Thoracic aorta (tissue), 2 donors: Measurements from ENCODE around the gene SEPTIN8. TPM values are rescaled to one million over a fixed set of nuclear protein-coding genes. Genes with fewer than 3 reads are reported as not detected.

Experiments used
- ATAC-seq: fragments of 150-250 bp; one replicate; pipeline ENCODE4 v1.8.0; 2017; ENCODE audit warnings: low read depth; ENCODE audit not compliant: insufficient number of reproducible peaks, low FRiP score
- DNase-seq: peaks from one replicate; pipeline ENCODE4 v3.0.0-alpha.2; 2020; ENCODE audit warnings: low spot score
- H3K27ac ChIP-seq, 2 donors: fragments of 200-600 bp; sonication (generic); 1 replicate in 1 of 2; 2 replicates in 1 of 2; pipeline ENCODE4 v1.5.1; 2016; ENCODE audit warnings: mild to moderate bottlenecking in 2 of 2, moderate library complexity in 2 of 2
- H3K27me3 ChIP-seq: fragments of 200-600 bp; sonication (generic); replicated peaks from 2 replicates; pipeline ENCODE4 v1.6.0; 2016; ENCODE audit warnings: mild to moderate bottlenecking; ENCODE audit not compliant: insufficient read depth
- H3K36me3 ChIP-seq: fragments of 200-600 bp; sonication (generic); one replicate; pipeline ENCODE4 v1.5.1; 2016
- H3K4me1 ChIP-seq, 2 donors: fragments of 200-600 bp; sonication (generic); 1 replicate in 1 of 2; 2 replicates in 1 of 2; pipeline versions ENCODE4 v1.5.1 to v1.6.0; 2016; ENCODE audit warnings: low read depth in 2 of 2, mild to moderate bottlenecking in 1 of 2; ENCODE audit not compliant: control insufficient read depth in 1 of 2
- H3K4me3 ChIP-seq: fragments of 200-600 bp; sonication (generic); 2 replicates; pipeline ENCODE4 v1.5.1; 2016; ENCODE audit warnings: mild to moderate bottlenecking
- H3K9me3 ChIP-seq: fragments of 200-600 bp; sonication (generic); 2 replicates; pipeline ENCODE4 v1.5.1; 2016
- CTCF ChIP-seq: fragments of 200-600 bp; sonication (generic); IDR thresholded peaks from one replicate; pipeline ENCODE4 v1.5.1; 2019; ENCODE audit warnings: antibody characterized with exemption
- total RNA-seq, 2 donors: library from RNA; depleted of rRNA; stranded (reverse); fragments of >200 nt; gene quantifications; one replicate each; pipeline versions ENCODE4 v1.1.0 to v1.2.3, GENCODE V29; 2016

SEPTIN8 gene
- total RNA-seq, 2 donors from 2014 or later: 85.7 to 111 TPM

GRCh38 chr5:132790201-132790865 lies 13.3 kb upstream of the SEPTIN8 start:
- Histone ChIP-seq H3K27ac (no peak overlapping the region), H3K27me3 (no peaks in the 10 kb centered on the region), H3K4me3 (no peak overlapping the region), H3K36me3 (no peaks in the 10 kb centered on the region), H3K9me3 (no peaks in the 10 kb centered on the region), H3K4me1 (peaks cover 7 to 20% of the 10 kb centered on the region in 2 donors)
- no peak for ATAC-seq
- no peak for TF ChIP-seq CTCF
- DNase-seq: no peak

GRCh38 chr5:132788990-132789886 lies 12.2 kb upstream of the SEPTIN8 start:
- TF ChIP-seq CTCF: no peak
- Histone ChIP-seq H3K27ac (no peak overlapping the region), H3K4me1 (peaks cover 11 to 25% of the 10 kb centered on the region in 2 donors), H3K4me3 (no peak overlapping the region), H3K9me3 (no peaks in the 10 kb centered on the region), H3K36me3 (no peaks in the 10 kb centered on the region), H3K27me3 (no peaks in the 10 kb centered on the region)
- ATAC-seq (no peak), DNase-seq (no peak)

- no peak overlapping the region for H3K27ac ChIP-seq
Observed at GRCh38 chr5:132788508-132788907, 11.5 kb upstream of the SEPTIN8 start.

GRCh38 chr5:132787076-132787475 lies 10.0 kb upstream of the SEPTIN8 start:
- no peak overlapping the region for H3K4me3 ChIP-seq
- no peaks in the 10 kb centered on the region for H3K9me3 ChIP-seq
- H3K27ac ChIP-seq: no peak overlapping the region
- H3K36me3 ChIP-seq: no peaks in the 10 kb centered on the region
- H3K27me3 ChIP-seq: no peaks in the 10 kb centered on the region
- ATAC-seq (no peak), DNase-seq (no peak)
- peaks cover 11 to 41% of the 10 kb centered on the region in 2 donors for H3K4me1 ChIP-seq
- TF ChIP-seq CTCF: no peak

More at GRCh38 chr5:132788508-132788907, 11.5 kb upstream of the SEPTIN8 start:
- Histone ChIP-seq H3K27me3 (no peaks in the 10 kb centered on the region), H3K4me1 (peaks cover 11 to 29% of the 10 kb centered on the region in 2 donors), H3K4me3 (no peak overlapping the region), H3K9me3 (no peaks in the 10 kb centered on the region), H3K36me3 (no peaks in the 10 kb centered on the region)
- ATAC-seq (no peak), DNase-seq (no peak)
- no peak for TF ChIP-seq CTCF

- DNase-seq (no peak), ATAC-seq (no peak)
- Histone ChIP-seq H3K27me3 (no peaks in the 10 kb centered on the region), H3K9me3 (no peaks in the 10 kb centered on the region), H3K27ac (peak overlapping the region in 1 of 2 donors; percentile 24), H3K4me3 (peak overlapping the region; percentile 43), H3K36me3 (no peaks in the 10 kb centered on the region), H3K4me1 (peaks cover 11 to 45% of the 10 kb centered on the region in 2 donors)
- no peak for TF ChIP-seq CTCF
Observed at GRCh38 chr5:132785864-132786263, 8.8 kb upstream of the SEPTIN8 start.
